Activated B cell treated with CpG ODN at 0.5 μM for 24 hours (primary cell): ENCODE measurements around the gene ARHGEF10L. TPM values are rescaled to one million over a fixed set of nuclear protein-coding genes. Genes with fewer than 3 reads are reported as not detected.

Experiments
- ATAC-seq: fragments of 200-7000 bp; cut with Tn5 transposase; one replicate; pipeline ENCODE4 v1.10.0; 2021; ENCODE audit warnings: low read depth, mild to moderate bottlenecking, moderate library complexity
- CTCF ChIA-PET: fragments of 350-600 bp; sonication (Branson Sonifier 250); formaldehyde crosslinking; loops from one replicate; lab custom pipeline; 2021; ENCODE audit warnings: antibody characterized with exemption; lab: Charles Lee
- POLR2A ChIA-PET: fragments of 350-600 bp; sonication (Branson Sonifier 250); formaldehyde crosslinking; loops from one replicate; lab custom pipeline; 2021; ENCODE audit warnings: antibody characterized with exemption; lab: Charles Lee
- DNase-seq: peaks from one replicate; pipeline ENCODE4 v3.0.0; 2022
- H3K27ac Mint-ChIP-seq: one replicate; pipeline ENCODE4 v1.8.0; 2020; ENCODE audit warnings: mixed read lengths
- H3K27me3 Mint-ChIP-seq: one replicate; pipeline ENCODE4 v1.8.0; 2021; ENCODE audit warnings: mixed read lengths
- H3K36me3 Mint-ChIP-seq: one replicate; pipeline ENCODE4 v1.8.0; 2021; ENCODE audit warnings: low read depth, mixed read lengths
- H3K4me1 Mint-ChIP-seq: one replicate; pipeline ENCODE4 v1.8.0; 2021; ENCODE audit warnings: mixed read lengths
- H3K4me3 Mint-ChIP-seq: one replicate; pipeline ENCODE4 v1.8.0; 2020; ENCODE audit warnings: mild to moderate bottlenecking, mixed read lengths
- H3K9me3 Mint-ChIP-seq: one replicate; pipeline ENCODE4 v1.8.0; 2020; ENCODE audit warnings: mixed read lengths
- intact Hi-C: fragments of 100-400 bp; cut with micrococcal nuclease; formaldehyde crosslinking; loops from one replicate; pipeline ENCODE4 v1.15.1; 2024
- total RNA-seq: library from RNA; stranded (reverse); gene quantifications from 2 replicates; pipeline ENCODE4 v1.2.3, GENCODE V29; 2022
- TF ChIP-seq, protein P1 (sequence below): fragments of 200-600 bp; IDR thresholded peaks from one replicate; pipeline ENCODE4 v1.8.0; 2022; ENCODE audit warnings: antibody characterized with exemption, mild to moderate bottlenecking

Gene ARHGEF10L
- total RNA-seq, 1 donor from 2014 or later: 0.62 TPM

DNA sequence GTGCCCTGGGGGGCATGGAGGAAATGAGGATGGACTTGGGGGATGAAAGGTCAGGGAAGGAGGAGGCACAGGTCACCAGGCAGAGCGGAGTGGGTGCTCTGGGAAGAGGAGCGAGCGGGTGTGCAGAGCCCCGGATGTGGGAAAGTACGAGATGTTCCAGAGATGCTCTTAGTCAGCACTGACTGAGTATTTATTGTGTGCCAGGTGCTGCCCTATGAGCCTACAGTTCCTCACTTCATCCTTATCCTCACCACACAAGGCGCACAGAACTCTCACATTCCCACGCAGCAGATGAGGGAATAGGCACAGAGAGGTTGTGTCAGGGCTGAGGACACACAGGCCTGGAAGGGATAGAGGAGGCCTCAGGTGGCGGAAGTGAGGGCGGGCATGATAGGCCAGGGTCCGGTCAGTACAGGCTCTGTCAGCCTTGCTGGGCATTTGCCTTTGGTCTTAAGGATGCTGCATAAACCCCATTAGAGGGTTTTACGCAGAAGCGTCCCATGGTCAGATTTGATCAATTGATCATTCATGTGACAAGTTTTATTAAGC is 77.3 kb downstream of the ARHGEF10L start:
- peaks cover 10% of the 10 kb centered on the region for H3K27me3 Mint-ChIP-seq
- no peaks in the 10 kb centered on the region for H3K4me1 Mint-ChIP-seq
- TF ChIP-seq, protein P1, sequence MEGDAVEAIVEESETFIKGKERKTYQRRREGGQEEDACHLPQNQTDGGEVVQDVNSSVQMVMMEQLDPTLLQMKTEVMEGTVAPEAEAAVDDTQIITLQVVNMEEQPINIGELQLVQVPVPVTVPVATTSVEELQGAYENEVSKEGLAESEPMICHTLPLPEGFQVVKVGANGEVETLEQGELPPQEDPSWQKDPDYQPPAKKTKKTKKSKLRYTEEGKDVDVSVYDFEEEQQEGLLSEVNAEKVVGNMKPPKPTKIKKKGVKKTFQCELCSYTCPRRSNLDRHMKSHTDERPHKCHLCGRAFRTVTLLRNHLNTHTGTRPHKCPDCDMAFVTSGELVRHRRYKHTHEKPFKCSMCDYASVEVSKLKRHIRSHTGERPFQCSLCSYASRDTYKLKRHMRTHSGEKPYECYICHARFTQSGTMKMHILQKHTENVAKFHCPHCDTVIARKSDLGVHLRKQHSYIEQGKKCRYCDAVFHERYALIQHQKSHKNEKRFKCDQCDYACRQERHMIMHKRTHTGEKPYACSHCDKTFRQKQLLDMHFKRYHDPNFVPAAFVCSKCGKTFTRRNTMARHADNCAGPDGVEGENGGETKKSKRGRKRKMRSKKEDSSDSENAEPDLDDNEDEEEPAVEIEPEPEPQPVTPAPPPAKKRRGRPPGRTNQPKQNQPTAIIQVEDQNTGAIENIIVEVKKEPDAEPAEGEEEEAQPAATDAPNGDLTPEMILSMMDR: no peak
- POLR2A ChIA-PET: no interaction called here
- ATAC-seq (no peak), DNase-seq (no peak)
- intact Hi-C loops: no loop called here
- CTCF ChIA-PET: no interaction called here
- no peak overlapping the region for H3K4me3 Mint-ChIP-seq
- H3K36me3 Mint-ChIP-seq: no peaks in the 10 kb centered on the region
- H3K27ac Mint-ChIP-seq: no peak overlapping the region
- no peaks in the 10 kb centered on the region for H3K9me3 Mint-ChIP-seq

DNA sequence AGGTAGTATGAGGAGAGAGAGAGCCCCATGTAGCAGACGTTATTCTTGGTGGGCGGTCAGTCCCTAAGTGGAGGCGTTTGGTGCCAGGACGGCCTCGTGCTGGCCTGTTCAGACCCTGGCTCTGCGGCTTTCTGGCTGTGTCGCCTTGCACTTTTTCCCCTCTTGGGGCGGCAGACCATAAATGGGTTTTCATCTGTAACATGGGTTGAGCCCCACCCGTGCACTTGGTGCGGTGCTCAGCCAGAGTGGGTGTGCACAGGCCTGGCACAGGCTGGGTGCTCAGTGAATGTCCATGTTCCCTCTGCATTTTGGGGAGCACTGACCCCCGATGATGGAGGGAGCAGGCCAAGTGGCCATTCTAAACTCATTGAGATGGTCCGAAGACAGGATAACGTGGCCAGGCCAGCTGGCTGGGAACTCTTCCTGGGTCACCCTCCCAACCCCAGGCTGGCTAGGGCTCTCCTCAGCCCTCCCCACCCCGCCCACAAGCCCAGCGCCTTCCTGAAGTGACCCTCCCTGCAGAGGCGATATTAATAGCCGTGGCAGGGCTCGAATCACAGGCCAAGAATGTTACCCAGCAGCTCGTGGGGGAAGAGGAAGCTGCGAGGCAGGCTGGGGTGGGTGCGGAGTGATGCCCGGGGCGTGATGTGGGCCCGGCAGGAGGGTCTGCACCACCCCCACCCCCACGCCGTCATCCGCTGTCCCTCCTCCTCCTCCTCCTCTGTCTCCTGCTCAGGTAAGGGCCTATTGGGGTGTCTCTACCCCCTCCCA is 78.5 kb downstream of the ARHGEF10L start:
- Mint-ChIP-seq H3K36me3 (no peaks in the 10 kb centered on the region), H3K4me3 (no peak overlapping the region), H3K27me3 (peaks cover 10% of the 10 kb centered on the region), H3K27ac (no peak overlapping the region), H3K9me3 (no peaks in the 10 kb centered on the region), H3K4me1 (no peaks in the 10 kb centered on the region)
- POLR2A ChIA-PET: no interaction called here
- ATAC-seq (no peak), DNase-seq (no peak)
- CTCF ChIA-PET: no interaction called here
- TF ChIP-seq, protein P1: no peak
- intact Hi-C loops: no loop called here

DNA sequence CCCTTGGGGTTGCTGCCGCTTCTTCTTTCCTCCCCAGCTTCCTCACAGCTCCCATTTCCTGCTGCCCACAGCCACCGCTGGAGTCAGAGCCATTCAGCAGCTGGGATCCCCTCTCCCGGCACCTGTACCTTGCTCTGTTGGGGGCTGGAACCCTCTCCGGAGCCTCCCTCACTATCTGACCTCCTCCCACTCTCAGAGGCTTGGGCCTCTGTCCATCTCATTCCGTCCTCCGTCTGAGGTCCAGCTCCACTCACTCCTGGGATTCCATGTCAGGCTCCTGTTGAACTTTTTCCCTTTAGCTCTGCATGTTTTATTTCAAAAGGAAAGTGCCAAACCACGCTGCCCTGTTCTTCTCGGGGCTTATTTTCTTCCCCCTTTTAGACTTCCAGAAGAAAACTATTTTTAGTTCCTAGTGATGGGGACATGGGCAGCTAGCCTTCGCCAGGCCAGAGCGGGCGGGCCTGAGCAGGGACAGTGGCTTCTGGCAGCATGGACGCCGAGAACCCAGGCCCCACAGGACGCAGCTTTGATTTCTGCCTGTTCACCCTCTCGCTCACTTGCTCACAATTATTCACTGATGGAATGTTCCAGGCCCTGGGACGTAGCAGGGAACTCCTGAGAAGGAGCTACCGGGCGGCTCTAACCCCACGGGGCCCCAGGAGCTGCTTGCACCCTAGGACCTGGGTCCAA is 79.2 kb downstream of the ARHGEF10L start:
- no peak overlapping the region for H3K27ac Mint-ChIP-seq
- no peak overlapping the region for H3K4me3 Mint-ChIP-seq
- ChIA-PET POLR2A (no interaction called here), CTCF (interaction anchor here (0.5 to 1.0 kb wide), 2 partner anchors 12 to 293 kb away, joined by 3 read pairs; no protein-coding TSS in a partner anchor)
- ATAC-seq: no peak
- H3K4me1 Mint-ChIP-seq: no peaks in the 10 kb centered on the region
- no peak for DNase-seq
- no peaks in the 10 kb centered on the region for H3K9me3 Mint-ChIP-seq
- no peaks in the 10 kb centered on the region for H3K36me3 Mint-ChIP-seq
- peaks cover 10% of the 10 kb centered on the region for H3K27me3 Mint-ChIP-seq
- intact Hi-C loops: no loop called here
- TF ChIP-seq, protein P1: no peak

DNA sequence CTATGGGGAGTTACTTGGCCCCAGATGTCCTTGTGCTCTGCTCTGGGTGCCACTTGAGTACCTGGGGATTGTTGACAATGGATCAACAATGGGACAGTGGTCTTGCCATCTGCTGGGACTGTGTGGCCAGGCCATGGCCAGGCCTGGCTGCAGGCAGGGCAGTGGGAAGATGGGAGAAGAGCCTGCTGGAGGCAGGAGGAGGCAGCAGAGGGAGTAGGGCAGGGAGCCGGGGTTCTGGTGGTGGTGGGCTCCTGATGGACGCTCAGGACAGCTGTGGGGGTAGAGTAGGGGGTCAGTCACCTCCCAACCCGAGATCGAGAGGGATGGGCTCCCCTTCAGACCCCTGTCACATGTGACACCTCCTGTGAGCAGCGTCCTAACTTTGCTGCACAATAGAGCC is 81.0 kb downstream of the ARHGEF10L start:
- H3K4me1 Mint-ChIP-seq: no peaks in the 10 kb centered on the region
- H3K27ac Mint-ChIP-seq: no peak overlapping the region
- H3K27me3 Mint-ChIP-seq: peaks cover 8% of the 10 kb centered on the region
- DNase-seq (no peak), ATAC-seq (no peak)
- ChIA-PET CTCF (no interaction called here), POLR2A (no interaction called here)
- no peak overlapping the region for H3K4me3 Mint-ChIP-seq
- TF ChIP-seq, protein P1: no peak
- H3K9me3 Mint-ChIP-seq: no peaks in the 10 kb centered on the region
- H3K36me3 Mint-ChIP-seq: no peaks in the 10 kb centered on the region
- intact Hi-C loops: no loop called here

DNA sequence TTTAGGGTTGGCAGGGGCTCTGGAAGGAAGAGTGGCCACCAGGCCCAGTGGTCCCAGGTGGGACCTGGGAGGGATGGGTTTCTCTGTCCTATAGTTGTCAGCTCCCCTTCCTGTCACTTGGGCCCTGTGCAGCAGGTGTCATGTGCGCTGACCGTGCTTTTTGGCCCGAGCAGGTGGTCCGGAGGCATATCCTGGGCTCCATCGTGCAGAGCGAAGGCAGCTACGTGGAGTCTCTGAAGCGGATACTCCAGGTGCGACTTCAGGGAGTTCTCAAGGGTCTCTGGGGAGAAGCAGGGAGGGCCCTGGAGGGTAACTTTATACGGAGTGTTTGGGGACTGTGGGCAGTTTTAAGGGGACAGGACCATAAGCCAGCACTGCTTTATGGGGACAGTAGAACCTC is 82.2 kb downstream of the ARHGEF10L start:
- ChIA-PET POLR2A (no interaction called here), CTCF (no interaction called here)
- Mint-ChIP-seq H3K27ac (no peak overlapping the region), H3K4me3 (no peak overlapping the region), H3K4me1 (no peaks in the 10 kb centered on the region), H3K27me3 (peaks cover 6% of the 10 kb centered on the region), H3K36me3 (no peaks in the 10 kb centered on the region), H3K9me3 (no peaks in the 10 kb centered on the region)
- ATAC-seq (no peak), DNase-seq (no peak)
- intact Hi-C loops: no loop called here
- TF ChIP-seq, protein P1: no peak
